HEK293 (cell line): ENCODE measurements around the gene BRMS1.
A peak's percentile ranks its signal among the peaks of the same experiment; 100 is the strongest.

Experiments used
- CTCF ChIA-PET: fragments of 350-600 bp; formaldehyde crosslinking; extraction: SDS; loops from one replicate; lab custom pipeline; 2021; ENCODE audit warnings: antibody characterized with exemption; lab: Yijun Ruan, JAX
- POLR2A ChIA-PET: fragments of 300-600 bp; formaldehyde crosslinking; extraction: SDS; loops from one replicate; lab custom pipeline; 2020; ENCODE audit warnings: antibody characterized with exemption, inconsistent platforms; lab: Yijun Ruan, JAX
- H3K27ac ChIP-seq: fragments of 200-500 bp; sonication (Bioruptor generic); 2 replicates; pipeline ENCODE4 v1.5.1; 2014; ENCODE audit warnings: low read depth, low read length, control low read depth, inconsistent platforms; ENCODE audit errors: extremely low read depth
- H3K36me3 ChIP-seq, 2 experiments: fragments of 200-500 bp in 1 of 2; sonication (Bioruptor generic) in 1 of 2; 1 replicate in 1 of 2; 2 replicates in 1 of 2; pipeline ENCODE4 v1.5.1; 2014 to 2017; ENCODE audit warnings: inconsistent platforms in 2 of 2, low read length in 2 of 2; ENCODE audit not compliant: control insufficient read depth in 2 of 2, insufficient read depth in 1 of 2
- H3K4me1 ChIP-seq: fragments of 200-500 bp; sonication (Bioruptor generic); 2 replicates; pipeline ENCODE4 v1.5.1; 2014; ENCODE audit warnings: mild to moderate bottlenecking, low read length, inconsistent platforms; ENCODE audit not compliant: control insufficient read depth, insufficient read depth
- H3K4me3 ChIP-seq: 2 replicates; pipeline ENCODE4 v1.5.1; 2011; ENCODE audit warnings: low read depth, mild to moderate bottlenecking, control low read depth, low read length, moderate library complexity
- H3K9me3 ChIP-seq: fragments of 200-500 bp; sonication (Bioruptor generic); 2 replicates; pipeline ENCODE4 v1.5.1; 2014; ENCODE audit warnings: low read depth, low read length, inconsistent platforms; ENCODE audit not compliant: control insufficient read depth, insufficient read depth
- BCL11A ChIP-seq: fragments of 450-650 bp; formaldehyde crosslinking; IDR thresholded peaks from 2 replicates; pipeline ENCODE4 v1.5.1; 2016; ENCODE audit warnings: low read depth, missing biosample characterization, missing genetic modification characterization
- PBX3 ChIP-seq: sonication (generic); formaldehyde crosslinking; IDR thresholded peaks from 2 replicates; pipeline ENCODE4 v1.8.1; 2022; ENCODE audit warnings: mild to moderate bottlenecking, moderate library complexity, missing genetic modification reagents
- SCRT1 ChIP-seq: fragments of 450-650 bp; formaldehyde crosslinking; IDR thresholded peaks from 2 replicates; pipeline ENCODE4 v1.5.1; 2016; ENCODE audit warnings: missing biosample characterization, missing genetic modification characterization, borderline replicate concordance
- SCRT2 ChIP-seq: fragments of 450-650 bp; formaldehyde crosslinking; IDR thresholded peaks from 2 replicates; pipeline ENCODE4 v1.5.1; 2016; ENCODE audit warnings: missing biosample characterization, missing genetic modification characterization
- ZBTB26 ChIP-seq: fragments of 450-650 bp; formaldehyde crosslinking; optimal IDR thresholded peaks from 2 replicates; pipeline ENCODE3; 2016; ENCODE audit warnings: missing biosample characterization, mild to moderate bottlenecking, missing genetic modification characterization
- ZFHX2 ChIP-seq: fragments of 450-650 bp; formaldehyde crosslinking; conservative IDR thresholded peaks from 2 replicates; pipeline ENCODE4 v1.5.1; 2016; ENCODE audit warnings: missing biosample characterization, missing genetic modification characterization
- ZNF138 ChIP-seq: fragments of 450-650 bp; formaldehyde crosslinking; IDR thresholded peaks from 2 replicates; pipeline ENCODE4 v1.5.1; 2016; ENCODE audit warnings: missing biosample characterization, missing genetic modification characterization, borderline replicate concordance
- ZNF148 ChIP-seq: fragments of 450-650 bp; formaldehyde crosslinking; IDR thresholded peaks from 2 replicates; pipeline ENCODE4 v1.5.0; 2017; ENCODE audit warnings: missing biosample characterization, missing genetic modification characterization, borderline replicate concordance
- ZNF16 ChIP-seq: fragments of 450-650 bp; formaldehyde crosslinking; IDR thresholded peaks from 2 replicates; pipeline ENCODE4 v1.5.1; 2016; ENCODE audit warnings: low read depth, missing biosample characterization, missing genetic modification characterization
- ZNF169 ChIP-seq: fragments of 450-650 bp; formaldehyde crosslinking; IDR thresholded peaks from 2 replicates; pipeline ENCODE4 v1.5.1; 2016; ENCODE audit warnings: missing biosample characterization, missing genetic modification characterization
- ZNF391 ChIP-seq: fragments of 450-650 bp; formaldehyde crosslinking; IDR thresholded peaks from 2 replicates; pipeline ENCODE4 v1.5.1; 2016; ENCODE audit warnings: low read depth, missing biosample characterization, missing genetic modification characterization, borderline replicate concordance
- ZNF48 ChIP-seq: fragments of 450-650 bp; formaldehyde crosslinking; IDR thresholded peaks from 2 replicates; pipeline ENCODE4 v1.5.1; 2016; ENCODE audit warnings: missing biosample characterization, missing genetic modification characterization
- ZNF549 ChIP-seq: fragments of 450-650 bp; IDR thresholded peaks from 2 replicates; pipeline ENCODE4 v1.5.1; 2018; ENCODE audit warnings: missing biosample characterization, missing genetic modification characterization, mild to moderate bottlenecking, inconsistent platforms, moderate library complexity
- ZNF600 ChIP-seq: fragments of 450-650 bp; formaldehyde crosslinking; IDR thresholded peaks from 2 replicates; pipeline ENCODE4 v1.5.1; 2016; ENCODE audit warnings: missing biosample characterization, missing genetic modification characterization
- ZNF623 ChIP-seq: fragments of 450-650 bp; formaldehyde crosslinking; IDR thresholded peaks from 2 replicates; pipeline ENCODE4 v1.5.1; 2016; ENCODE audit warnings: missing biosample characterization, missing genetic modification characterization
- ZNF639 ChIP-seq: fragments of 450-650 bp; formaldehyde crosslinking; IDR thresholded peaks from 2 replicates; pipeline ENCODE4 v1.5.1; 2016; ENCODE audit warnings: missing biosample characterization, missing genetic modification characterization
- ZNF645 ChIP-seq: fragments of 450-650 bp; formaldehyde crosslinking; IDR thresholded peaks from 2 replicates; pipeline ENCODE4; 2016; ENCODE audit warnings: missing biosample characterization, missing genetic modification characterization
- ZSCAN4 ChIP-seq: fragments of 450-650 bp; formaldehyde crosslinking; IDR thresholded peaks from 2 replicates; pipeline ENCODE4 v1.5.1; 2017; ENCODE audit warnings: missing biosample characterization, missing genetic modification characterization

Gene BRMS1

GRCh38 chr11:66326261-66327111 lies 18.4 kb downstream of the BRMS1 start:
- Histone ChIP-seq H3K4me3 (no peak overlapping the region), H3K27ac (no peak overlapping the region)
- CTCF ChIA-PET = interaction anchor here (0.5 to 2.7 kb wide), 6 partner anchors 9 to 402 kb away, joined by 3 to 19 read pairs (median 3); partner anchors contain the start of gene CD248

GRCh38 chr11:66325263-66325671 lies 19.6 kb downstream of the BRMS1 start:
- TF ChIP-seq ZNF148 (tag by site-specific recombination) (no peak), ZBTB26 (peak; percentile 24), ZNF645 (tag by site-specific recombination) (no peak), ZNF600 (tag by site-specific recombination) (no peak), ZSCAN4 (tag by site-specific recombination) (peak; percentile 84), SCRT1 (tag by site-specific recombination) (0 out of 2 replicates have a peak, but pooled peaks have one; percentile 22)
- H3K4me1 ChIP-seq = no peaks in the 10 kb centered on the region
- H3K36me3 ChIP-seq = no peaks in the 10 kb centered on the region
- no peak overlapping the region for H3K27ac ChIP-seq
- H3K4me3 ChIP-seq = no peak overlapping the region
- H3K9me3 ChIP-seq = no peaks in the 10 kb centered on the region
- CTCF ChIA-PET = interaction anchor here (1.4 to 2.7 kb wide), 2 partner anchors 13 to 16 kb away, joined by 3 to 19 read pairs; no protein-coding TSS in a partner anchor
- POLR2A ChIA-PET = no interaction called here

More at GRCh38 chr11:66326261-66327111, 18.4 kb downstream of the BRMS1 start:
- H3K4me1 ChIP-seq = no peaks in the 10 kb centered on the region
- TF ChIP-seq ZNF391 (tag by site-specific recombination) (no peak), ZFHX2 (peak; percentile 28; the same call in 1 of the 2 replicates)
- no peaks in the 10 kb centered on the region for H3K36me3 ChIP-seq
- H3K9me3 ChIP-seq = no peaks in the 10 kb centered on the region
- POLR2A ChIA-PET = interaction anchor here (1.2 kb wide), 1 partner anchor 8 kb away, joined by 6 read pairs; no protein-coding TSS in a partner anchor

- H3K9me3 ChIP-seq = no peaks in the 10 kb centered on the region
- ChIA-PET CTCF (interaction anchor here (1.4 to 2.7 kb wide), 2 partner anchors 13 to 15 kb away, joined by 3 to 19 read pairs; no protein-coding TSS in a partner anchor), POLR2A (no interaction called here)
- TF ChIP-seq ZNF549 (tag by site-specific recombination) (no peak), SCRT2 (tag by site-specific recombination) (no peak), ZNF169 (no peak), ZNF623 (tag by site-specific recombination) (no peak), BCL11A (tag by site-specific recombination) (no peak), ZNF48 (tag by site-specific recombination) (no peak), ZNF138 (tag by site-specific recombination) (no peak), ZNF639 (tag by site-specific recombination) (no peak), ZNF16 (no peak), PBX3 (CRISPR knock-in tag) (no peak), ZSCAN4 (tag by site-specific recombination) (no peak)
- H3K4me3 ChIP-seq = no peak overlapping the region
- H3K27ac ChIP-seq = no peak overlapping the region
- H3K36me3 ChIP-seq = no peaks in the 10 kb centered on the region
- no peaks in the 10 kb centered on the region for H3K4me1 ChIP-seq
These were observed 20.2 kb downstream of the BRMS1 start for GRCh38 chr11:66324664-66325063.
